Right lobe of liver (tissue), 4 donors: ENCODE measurements around the gene PLXNA2.

Source experiments
- CTCF ChIP-seq, 4 donors: fragments of 200-600 bp in 3 of 4; fragments of 450-650 bp in 1 of 4; IDR thresholded peaks; one replicate each; pipeline versions ENCODE4 v1.5.1 to v1.8.0; 2016 to 2022; ENCODE audit warnings: antibody characterized with exemption in 4 of 4, mild to moderate bottlenecking in 2 of 4
- POLR2A ChIP-seq: fragments of 450-650 bp; IDR thresholded peaks from one replicate; pipeline ENCODE4 v1.6.1; 2017; ENCODE audit warnings: antibody characterized with exemption, mild to moderate bottlenecking
- donor health status: DM: no; HTN: no; CAD: no.
- donor health status: DM: no; HTN: no; CAD: no.
- donor health status: DM: no; HTN: yes; CAD: no.

- TF ChIP-seq CTCF (IDR thresholded peaks at IDR 0.05) (no peak), POLR2A (no peak)
Measured at GRCh38 chr1:208234721-208235120, 9.5 kb downstream of the PLXNA2 start.
